T-helper 9 cell (primary cell): ENCODE data around the gene DNAL4.

ENCODE experiments used
- DNase-seq: peaks from one replicate; pipeline ENCODE4 v3.0.0-alpha.2; 2020
- total RNA-seq, 2 donors: gene quantifications; one replicate each; lab custom pipeline; 2026; lab: John Stamatoyannopoulos, UW

DNAL4 gene, protein sequence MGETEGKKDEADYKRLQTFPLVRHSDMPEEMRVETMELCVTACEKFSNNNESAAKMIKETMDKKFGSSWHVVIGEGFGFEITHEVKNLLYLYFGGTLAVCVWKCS
- 0.72 to 9.4 reads per million in 2 donors for total RNA-seq

DNA sequence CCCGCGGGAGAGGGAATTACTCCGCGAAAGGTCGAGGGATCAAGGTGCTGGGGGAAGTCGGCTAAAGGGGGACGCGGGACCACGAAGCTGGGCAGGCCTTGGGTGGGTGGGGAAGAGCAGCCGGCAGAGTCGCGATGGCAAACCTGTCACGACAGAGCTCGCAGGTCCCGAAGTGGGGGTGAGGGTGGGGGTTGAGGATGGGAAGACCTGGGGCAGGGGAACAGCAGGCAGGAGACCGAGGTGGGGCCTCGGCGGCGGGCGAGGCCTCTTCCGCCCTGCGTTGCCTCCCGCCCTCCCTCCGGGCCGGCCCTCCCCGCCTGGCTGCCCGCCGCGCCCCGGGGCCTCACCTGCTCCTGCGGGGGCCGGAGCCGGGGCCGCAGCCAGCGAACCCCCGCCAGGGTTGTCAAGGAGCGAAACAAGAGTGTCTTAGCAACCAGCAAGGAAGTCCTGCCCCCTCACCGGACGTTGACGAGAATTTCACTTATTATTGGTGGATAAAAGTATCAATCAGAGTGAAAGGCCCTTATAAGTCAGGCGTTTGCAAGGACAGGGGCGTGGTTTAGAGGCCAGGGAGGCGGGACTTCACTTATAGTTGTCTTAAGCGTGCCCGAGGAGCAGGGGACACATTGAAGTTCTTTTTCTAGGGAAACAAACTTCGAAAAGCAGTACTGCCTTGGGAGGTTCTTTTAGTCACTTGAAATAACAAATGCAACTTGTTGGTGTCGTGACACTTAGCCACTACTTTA is at the start of gene DNAL4:
TSS of gene DNAL4 (minus strand) at position 423 of the 746 bp plus-strand sequence. CDS start 11,412 bp downstream, outside the sequence.
- DNase-seq = peak; percentile 82

DNA sequence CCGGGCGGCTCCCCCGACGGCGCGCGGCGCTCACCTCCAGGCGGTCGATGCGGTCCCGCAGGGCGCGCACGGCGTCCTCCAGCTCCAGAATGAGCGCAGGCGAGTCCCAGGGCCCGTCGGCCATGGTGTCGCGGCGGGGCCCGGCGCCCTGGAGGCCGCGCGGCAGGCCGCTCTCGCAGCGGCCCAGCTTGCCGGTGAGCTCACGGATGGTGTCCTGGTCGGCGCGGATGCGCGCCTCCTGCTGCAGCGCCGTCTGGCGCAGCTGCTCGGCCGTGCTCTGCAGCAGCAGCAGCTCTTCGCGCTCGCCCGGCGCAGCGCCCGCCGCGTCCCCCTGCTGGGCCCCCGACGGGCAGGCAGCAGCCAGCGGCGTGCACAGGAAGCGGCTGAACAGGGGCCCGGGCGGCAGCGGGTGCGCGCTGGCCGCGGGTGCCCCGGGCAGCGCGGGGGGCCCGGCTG is 49.3 kb upstream of the DNAL4 start:
- DNase-seq = peak; percentile 32

DNA sequence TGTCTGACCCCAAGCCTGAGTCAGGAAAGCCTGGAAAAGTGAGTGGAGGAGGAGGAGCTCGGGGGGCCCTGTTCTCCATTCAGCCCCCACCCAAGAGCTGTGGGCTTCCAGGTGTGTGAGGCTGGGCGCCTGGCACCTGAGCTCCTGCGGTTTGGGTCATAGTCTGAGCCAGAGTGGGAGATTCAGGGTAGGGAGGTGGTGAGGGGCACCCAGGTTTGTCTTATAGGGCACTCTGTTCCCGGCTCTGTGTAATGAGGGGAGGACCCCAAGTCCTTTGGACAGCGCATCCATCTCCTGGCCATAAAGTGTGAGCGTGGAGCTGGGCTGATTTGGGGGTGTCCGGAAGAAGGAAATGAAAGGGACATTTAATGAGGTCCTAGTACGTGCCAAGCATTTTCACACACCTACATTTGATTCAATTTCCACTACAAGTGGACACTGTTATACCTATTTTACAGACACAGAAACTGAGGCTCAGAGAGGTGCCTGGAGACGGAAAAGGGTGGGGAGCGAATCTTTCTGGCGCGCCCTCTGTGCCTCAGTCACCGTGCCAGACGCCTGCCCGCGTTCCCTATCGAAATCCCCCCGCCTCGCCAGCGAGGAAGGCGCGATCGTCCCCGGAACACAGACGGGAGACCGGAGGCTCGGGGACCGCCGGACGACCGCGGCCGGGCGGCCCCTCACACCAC is 48.7 kb upstream of the DNAL4 start:
- no peak for DNase-seq

DNA sequence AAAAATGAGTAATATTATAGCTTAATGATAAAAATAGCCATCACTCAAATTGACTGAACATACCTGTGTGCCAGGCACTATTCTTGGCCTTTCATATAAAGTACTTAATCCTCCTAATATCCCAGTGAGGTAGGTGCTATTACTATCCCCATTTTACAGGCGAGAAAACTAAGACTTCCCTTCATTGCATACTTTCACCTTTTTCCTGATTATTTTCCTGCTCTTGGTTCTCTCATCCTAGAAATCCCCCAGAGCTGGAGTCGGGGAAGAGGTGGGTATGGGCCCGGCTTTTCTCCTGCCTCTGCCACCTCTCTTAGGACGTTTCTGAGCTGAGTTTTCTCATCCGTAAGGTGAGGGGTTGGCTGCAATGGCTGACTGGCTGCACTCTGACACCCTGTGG is 47.7 kb upstream of the DNAL4 start:
- DNase-seq = no peak

DNA sequence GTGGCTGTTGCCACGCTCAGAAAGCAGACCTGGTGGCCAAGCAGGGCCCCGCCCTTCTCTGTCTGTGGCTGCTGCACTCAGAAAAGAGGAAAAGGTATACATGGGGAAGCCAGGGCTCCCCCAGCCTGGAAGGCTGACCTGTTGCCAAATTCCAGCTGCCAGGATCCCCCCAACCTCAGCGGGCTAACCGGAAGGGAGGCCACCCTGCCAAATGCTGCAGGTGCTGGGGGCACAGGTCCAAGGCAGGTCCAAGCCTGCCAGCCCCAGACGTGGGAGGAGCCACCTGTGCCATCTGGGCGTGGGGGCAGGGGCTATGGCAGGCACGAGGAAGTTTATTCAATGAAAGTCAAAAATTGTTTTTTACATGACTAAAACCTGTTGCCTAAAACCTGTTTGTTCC is 47.3 kb upstream of the DNAL4 start:
- DNase-seq = no peak

DNA sequence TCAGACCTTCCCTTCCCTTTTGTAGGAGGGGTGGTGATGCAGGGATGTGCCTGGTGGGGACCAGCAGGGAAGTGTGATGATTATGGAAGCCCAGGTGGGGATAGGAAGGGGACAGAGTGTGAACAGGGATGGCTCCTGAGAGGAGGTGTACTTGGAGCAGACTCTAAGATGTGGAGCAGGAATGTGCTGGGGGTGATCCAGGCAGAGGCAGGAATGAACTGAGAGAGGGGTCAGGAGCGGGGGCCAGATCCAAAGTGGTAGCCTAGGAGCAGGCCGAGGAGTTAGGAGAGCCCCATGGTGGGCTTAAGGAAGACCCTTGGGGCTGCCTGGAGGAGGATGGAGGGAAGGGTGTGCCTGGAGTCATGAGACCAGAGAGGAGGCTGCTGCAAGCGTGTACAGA is 46.2 kb upstream of the DNAL4 start:
- DNase-seq = no peak

DNA sequence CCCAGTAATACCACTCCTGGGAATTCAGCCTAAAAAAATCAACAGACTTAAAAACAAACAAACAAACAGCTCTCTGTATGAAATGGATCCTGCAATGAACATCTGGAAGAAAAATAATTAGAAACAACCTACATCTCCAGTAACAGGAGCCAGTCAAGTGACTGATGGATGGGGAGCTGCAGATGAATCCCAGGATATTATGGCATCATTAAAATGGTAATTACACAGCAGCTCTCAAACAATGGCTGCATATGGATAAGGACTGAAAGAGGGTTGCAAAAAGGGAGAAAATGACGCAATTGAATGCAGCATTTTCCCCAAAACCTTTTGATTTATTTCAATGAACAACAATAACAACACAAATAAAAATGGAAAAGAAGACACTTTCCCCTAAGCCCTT is 45.7 kb upstream of the DNAL4 start:
- DNase-seq = no peak

DNA sequence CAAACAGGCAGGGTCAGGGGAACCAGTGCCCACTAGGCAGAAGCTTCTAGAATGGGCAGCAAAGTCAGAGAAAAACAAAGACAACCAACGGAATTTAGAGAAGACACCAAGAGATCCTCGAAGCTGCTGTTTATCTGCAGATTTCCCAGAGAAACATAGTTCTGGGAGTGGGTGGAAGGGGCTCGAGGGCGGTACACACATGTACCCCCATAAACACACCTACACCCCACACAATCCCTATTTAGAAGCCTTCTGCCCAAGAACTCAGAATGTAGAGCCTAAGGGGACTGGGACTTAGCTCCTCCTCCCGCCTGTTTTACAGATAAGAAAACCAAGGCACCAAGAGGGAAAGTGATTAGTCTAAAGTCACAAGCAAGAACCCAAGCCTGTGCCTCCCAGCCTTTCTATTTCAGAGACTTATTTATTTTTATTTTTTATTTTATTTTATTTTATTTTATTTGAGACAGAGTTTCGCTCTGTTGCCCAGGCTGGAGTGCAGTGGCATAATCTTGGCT is 43.5 kb upstream of the DNAL4 start:
- DNase-seq = no peak

DNA sequence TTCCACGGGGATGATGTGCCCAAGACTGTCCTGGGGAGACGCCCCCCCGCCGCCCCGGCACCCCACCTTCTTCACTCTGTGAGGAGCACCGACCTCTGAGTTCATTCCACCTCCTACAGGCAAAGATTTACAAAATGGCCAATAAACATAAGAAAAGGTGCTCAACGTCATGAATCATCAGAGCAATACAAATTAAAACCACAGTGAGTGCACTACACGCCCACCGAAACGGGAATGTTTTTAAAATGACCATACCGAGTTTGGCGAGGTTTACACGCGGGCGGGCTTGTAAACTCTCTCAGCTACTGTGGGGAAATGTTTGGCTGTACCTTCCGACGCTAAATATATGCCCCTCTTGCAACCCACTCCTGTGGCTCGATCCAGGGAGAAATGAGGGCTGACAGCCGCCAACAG is 42.0 kb upstream of the DNAL4 start:
- no peak for DNase-seq

DNA sequence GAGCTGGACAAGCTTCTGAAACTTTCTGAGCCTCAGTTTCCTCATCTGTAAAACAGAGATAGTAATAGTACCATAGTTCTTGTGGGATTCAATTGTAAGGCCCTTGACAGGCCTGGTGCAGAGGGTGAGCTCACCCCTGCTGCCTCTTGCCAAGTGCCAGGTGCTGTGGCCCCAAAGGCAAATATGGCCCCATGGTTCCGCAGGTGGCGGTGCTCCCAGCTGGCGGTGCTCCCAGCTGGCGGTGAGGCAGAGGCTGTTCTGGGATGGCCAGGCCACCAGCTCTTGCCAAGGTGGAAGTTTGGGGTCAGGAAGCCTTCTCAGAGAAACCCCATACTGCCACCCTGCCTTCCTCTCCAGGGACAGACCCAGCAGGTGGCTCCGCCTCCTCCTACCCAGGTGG is 41.0 kb upstream of the DNAL4 start:
- no peak for DNase-seq

DNA sequence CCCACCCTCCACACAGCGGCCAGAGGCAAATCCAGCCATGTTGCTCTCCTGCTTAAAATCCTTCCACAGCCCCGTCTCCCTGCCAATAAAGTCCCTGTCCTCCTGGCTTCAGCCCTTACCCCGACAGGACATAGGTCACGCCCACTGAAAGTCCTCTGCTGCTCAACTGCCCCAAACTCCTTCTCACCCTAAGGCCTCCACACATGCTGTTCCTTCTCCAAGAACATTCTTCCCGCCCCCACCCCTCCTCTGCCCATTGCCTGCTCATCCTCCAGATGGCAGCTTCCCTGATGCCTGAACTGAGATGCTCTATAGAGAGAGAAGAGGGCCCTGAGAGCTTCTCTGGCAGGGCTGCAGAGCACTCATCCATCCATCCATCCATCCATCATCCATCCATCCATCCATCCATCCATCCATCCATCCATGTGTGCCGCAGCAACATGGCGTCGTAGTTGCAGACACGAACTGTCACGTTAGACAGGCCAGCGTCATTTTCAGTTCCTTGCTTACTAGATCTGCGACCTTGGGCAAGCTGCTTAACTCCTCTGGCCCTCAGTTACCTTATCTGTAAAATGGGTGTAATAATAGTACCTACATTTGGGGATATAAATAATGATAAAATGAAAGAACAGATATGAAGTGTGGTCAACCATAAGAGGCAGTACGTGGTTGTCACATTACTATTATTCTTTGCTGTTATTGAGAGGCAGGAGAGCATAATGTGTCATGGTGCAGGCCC is 40.4 kb upstream of the DNAL4 start:
- no peak for DNase-seq

DNA sequence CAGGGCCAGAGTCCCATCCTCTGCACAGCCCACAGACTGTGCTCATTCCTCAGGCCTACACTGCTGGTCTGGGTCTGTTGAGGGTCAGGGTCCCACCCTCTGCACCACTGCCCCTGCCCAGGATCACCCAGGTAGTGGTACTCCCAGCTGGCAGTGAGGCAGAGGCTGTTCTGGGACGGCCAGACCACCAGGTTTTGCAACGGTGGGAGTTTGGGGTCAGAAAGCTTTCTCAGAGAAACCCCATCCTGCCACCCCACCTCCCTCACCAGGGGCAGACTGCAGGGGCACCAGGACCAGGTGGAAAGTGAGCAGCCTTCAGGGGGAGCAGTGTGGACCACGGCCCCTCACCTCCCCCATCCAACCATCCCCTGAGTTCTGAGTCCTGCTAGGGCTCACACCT is 39.1 kb upstream of the DNAL4 start:
- no peak for DNase-seq

DNA sequence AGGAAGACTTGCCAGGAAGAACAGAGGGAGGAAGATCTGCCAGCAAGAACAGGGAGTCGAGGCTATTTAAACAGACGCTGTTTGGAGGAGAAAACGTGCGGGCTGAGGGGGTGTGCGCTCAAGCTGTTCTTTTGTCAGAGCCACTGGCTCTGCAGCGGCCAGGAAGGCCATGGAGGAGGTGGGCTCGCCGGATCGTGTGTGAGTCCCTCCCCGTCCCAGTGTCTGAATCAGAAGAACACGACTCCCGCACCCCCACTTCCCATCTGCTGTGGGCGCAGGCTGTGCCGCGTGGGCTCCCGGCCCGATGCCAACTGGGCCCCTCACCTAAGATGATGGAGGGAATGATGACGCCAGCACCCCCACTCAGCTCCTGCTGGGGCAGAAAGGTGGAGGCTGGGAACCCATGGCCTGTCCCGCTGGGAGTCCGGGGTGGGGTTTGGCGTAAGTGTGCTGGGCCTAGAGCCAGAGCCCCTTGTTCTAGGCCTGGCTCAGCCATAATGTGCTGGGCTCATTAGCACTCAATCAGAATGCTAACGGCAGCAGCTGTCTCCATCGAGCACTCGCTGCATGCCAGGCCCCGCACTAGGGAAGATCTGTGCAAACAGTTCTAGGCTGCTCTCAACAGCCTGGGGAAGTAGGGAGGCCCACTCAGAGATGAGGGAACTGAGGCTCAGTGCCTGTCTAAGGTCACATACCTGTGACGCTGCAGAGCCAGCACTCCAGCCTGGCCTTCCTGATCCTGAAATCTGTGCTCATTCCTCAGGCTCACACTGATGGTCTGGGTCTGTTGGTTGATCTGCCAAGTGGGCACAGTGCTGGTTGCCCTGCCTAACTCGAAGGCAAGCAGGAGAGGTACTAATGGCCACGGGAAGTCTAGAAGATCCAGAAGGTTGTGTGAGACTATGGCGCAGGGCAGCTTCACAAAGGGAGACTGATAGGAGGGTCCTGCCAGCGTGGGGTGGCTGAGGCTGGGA is 38.3 kb upstream of the DNAL4 start:
- no peak for DNase-seq

DNA sequence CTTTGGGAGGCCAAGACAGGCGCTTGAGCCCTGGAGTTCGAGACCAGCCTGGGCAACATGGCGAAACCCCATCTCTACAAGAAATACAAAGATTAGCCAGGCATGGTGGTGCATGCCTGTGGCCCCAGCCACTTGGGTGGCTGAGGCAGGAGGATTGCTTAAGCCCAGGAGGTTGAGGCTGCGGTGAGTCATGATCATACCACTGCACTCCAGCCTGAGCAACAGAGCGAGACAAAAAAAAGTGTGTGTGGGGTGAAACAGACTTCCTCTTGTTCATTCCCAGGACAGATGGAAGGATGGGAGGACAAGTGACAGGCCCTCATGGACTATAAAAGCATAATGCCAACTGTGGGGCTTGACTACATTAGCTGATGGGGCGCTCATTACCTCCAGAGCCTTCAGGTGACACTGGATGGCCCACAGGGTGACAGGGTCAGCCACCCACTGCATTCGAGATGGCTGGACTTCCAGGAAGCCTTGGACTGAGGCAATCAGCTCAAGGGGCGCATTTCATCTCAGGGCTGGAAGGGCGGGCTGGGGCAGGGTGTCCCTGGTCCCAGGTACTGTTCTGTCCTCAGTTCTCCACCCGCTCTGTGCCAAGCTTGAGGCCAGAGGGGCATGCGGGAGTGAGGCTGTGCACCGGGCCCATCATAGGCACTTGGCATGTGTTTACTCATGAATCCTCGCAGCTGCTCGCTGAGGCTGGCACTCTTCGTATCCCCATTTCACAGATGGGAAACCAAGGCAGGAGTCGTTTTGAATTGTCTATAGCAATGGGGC is 37.4 kb upstream of the DNAL4 start:
- DNase-seq = no peak

DNA sequence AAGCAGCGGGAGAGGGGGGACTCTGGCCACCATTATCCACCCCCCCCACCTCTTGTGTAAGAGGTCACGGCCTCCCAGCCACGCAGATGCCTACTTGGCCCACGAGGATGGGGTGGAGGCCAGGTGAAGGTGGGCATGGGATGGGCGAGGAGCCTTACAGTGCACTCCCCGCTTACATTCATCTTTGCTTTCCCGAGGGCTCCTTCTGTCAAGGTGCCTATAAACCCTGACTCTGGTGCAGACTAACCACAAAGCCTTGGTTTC is 36.8 kb upstream of the DNAL4 start:
- DNase-seq = no peak

DNA sequence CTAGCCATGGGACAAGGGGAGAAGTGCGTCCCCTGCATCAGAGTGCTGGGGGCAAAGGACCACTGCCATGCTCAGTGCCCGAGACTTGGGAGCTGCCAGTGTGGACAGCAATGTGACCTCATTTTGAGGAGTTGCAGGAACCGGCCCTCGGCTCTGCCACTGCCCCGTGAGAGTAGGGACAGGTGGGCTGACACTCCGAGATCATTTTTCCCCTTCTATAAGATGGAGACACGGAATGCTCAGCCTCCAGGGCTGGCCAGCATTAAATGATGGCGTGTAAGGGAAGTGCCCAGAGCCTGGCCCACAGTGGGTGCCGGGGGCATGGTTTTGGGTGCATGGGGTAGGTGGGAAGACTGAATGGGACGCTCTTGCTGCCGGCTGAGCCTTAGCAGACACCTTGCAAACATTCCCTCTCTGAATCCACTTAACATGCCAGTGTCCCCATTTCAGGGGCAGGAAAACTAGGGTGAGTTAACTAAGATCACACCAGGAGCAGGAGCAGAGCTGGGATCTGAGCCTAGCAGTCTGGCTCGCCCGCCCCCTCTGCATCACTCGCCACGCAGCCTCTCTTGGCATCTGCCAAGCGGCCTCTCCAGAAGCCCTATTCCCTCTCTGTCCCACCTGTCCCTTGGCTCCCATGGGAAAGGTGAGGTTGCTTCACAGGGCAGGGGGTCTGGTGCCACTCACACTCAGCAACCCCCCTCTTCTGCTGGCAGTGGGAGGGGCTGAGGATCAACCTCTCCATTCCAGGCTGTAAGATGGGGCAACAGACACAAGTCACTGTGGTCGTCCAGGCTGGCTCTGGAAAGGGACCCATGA is 36.3 kb upstream of the DNAL4 start:
- no peak for DNase-seq

DNA sequence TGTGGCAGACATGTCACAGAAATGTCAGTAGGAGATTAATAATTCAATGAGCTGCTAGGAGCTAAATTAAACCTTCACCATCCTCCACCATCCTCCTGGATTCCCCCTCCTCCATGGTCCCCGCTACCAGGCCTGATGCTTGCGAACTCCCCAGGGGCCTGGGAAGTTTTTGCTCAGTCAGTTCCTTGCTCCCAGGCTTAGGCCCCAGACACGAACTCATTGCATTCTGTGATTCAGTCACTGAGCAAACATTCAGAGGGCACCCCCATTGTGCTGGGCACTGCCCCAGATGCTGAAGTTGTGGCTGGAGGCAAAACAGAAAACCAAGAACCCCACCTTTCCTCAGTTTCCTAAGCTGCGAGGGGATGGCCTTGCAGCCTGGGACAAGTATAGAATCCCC is 35.5 kb upstream of the DNAL4 start:
- no peak for DNase-seq

DNA sequence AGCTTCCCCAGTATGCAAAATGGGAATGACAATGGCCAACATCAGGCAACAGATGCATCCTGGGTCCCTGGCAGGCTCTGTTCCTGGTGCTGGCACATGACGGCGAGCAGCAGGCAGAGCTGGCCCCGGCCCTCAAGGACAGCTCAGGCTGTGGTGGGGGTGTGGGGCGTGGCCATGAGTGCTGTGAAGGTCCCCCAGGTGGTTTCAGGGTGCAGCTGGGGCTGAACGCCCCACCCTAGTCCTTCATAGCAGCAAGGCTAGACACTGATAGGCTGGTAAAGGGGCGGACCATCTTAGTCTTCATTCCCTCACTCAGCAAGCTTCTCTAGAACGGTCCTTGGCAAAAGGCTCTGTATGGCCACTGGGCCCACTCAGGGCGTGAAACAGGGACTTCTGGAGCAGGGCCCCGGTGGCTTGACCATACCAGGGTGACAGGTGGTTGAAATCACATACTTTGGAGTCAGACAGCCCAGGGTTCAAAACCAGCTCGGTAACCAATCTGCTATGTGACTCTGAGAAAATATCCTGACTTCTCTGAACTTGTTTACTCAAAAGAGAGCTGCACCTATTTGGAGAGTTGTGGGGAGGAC is 34.8 kb upstream of the DNAL4 start:
- DNase-seq = no peak

DNA sequence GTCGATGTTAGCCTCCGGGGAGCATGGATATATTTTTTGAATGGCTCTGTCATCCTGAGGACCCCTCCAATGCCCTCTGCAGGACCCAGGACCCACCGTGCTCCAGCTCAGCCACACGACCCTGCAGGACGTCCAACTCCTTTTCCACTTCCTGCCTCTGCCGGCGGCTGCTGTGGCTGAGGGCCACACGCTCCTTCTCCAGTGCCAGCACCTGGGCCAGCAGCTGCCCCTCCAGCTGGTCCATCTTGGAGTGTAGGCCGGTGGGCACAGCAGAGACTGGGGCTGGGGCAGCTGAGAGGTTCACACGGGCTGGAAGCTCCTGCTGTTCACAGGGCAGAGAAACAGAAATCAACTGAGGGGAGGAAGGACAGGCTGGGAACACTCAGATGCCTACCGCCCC is 34.2 kb upstream of the DNAL4 start:
- DNase-seq = no peak

DNA sequence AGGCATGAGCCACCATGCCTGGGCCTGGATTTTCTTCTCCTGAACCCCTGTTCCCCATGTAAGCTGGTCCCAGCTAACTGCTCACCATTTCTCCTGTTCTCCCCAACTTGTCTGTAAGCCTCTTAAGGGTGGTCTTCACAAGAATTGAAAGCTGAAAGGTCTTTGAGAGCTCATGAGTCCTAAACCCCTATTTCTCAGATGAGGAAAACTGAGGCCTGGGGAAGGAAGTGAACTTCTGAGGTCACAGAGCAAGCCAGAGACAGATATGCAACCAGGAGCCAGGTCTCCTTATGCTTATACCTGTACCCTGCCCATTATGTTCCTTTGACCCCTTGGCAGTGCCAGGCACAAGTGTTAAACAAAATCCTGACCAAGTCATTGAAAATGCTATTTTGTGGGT is 33.6 kb upstream of the DNAL4 start:
- DNase-seq = no peak
